Ramos (cell line): ENCODE measurements around the gene FUT3.

ENCODE experiments used
- in situ Hi-C: fragments of 300-500 bp; cut with MboI; formaldehyde crosslinking; loops from one replicate; pipeline ENCODE4 v1.14.3; 2022; ENCODE audit warnings: low sequenced_read_pairs; ENCODE audit not compliant: unreplicated experiment

Gene FUT3

GRCh38 chr19:5805462-5806132 lies 45.7 kb downstream of the FUT3 start:
- in situ Hi-C loops: no loop called here

- in situ Hi-C loops: loop anchor here (5.0 kb wide), 2 partner anchors 88 to 218 kb away; no protein-coding TSS in a partner anchor
Measured at GRCh38 chr19:5804516-5805461, 46.5 kb downstream of the FUT3 start, which contains the start of gene NRTN. Gene NRTN (plus strand): TSS chr19:5805067. CDS start chr19:5824166, 19,099 bp downstream.

GRCh38 chr19:5803752-5804515 lies 47.3 kb downstream of the FUT3 start:
- in situ Hi-C loops: loop anchor here (5.0 kb wide), 2 partner anchors 88 to 218 kb away; no protein-coding TSS in a partner anchor

GRCh38 chr19:5803441-5803751 lies 47.9 kb downstream of the FUT3 start:
- in situ Hi-C loops: loop anchor here (5.0 kb wide), 2 partner anchors 89 to 219 kb away; no protein-coding TSS in a partner anchor

- in situ Hi-C loops: loop anchor here (5.0 kb wide), 2 partner anchors 90 to 220 kb away; no protein-coding TSS in a partner anchor
Measured at GRCh38 chr19:5801796-5802619, 49.2 kb downstream of the FUT3 start.

GRCh38 chr19:5800361-5801270 lies 50.6 kb downstream of the FUT3 start:
- in situ Hi-C loops: loop anchor here (5.0 kb wide), 2 partner anchors 92 to 222 kb away; no protein-coding TSS in a partner anchor

- in situ Hi-C loops: loop anchor here (5.0 kb wide), 2 partner anchors 93 to 223 kb away; no protein-coding TSS in a partner anchor
Measured at GRCh38 chr19:5799247-5800241, 51.7 kb downstream of the FUT3 start.

- in situ Hi-C loops: no loop called here
Measured at GRCh38 chr19:5798244-5798643, 53.0 kb downstream of the FUT3 start.

- in situ Hi-C loops: no loop called here
Measured at GRCh38 chr19:5795382-5795919, 55.8 kb downstream of the FUT3 start.

GRCh38 chr19:5793188-5793587 lies 58.1 kb downstream of the FUT3 start:
- in situ Hi-C loops: loop anchor here (5.0 kb wide), 1 partner anchor 111 kb away; the partner anchor contains the start of genes HSD11B1L and MICOS13
